Endothelial cell of umbilical vein (primary cell): ENCODE results near the gene NR4A3. TPM values are rescaled to one million over a fixed set of nuclear protein-coding genes. Genes with fewer than 3 reads are reported as not detected.

Experiments
- BruUV-seq: library from RNA; stranded (reverse); fragments of 400-500 nt; replicated peaks from 2 replicates; lab custom pipeline; 2021; lab: Mats Ljungman, UMichigan
- CTCF ChIA-PET: fragments of 300-600, 350-600 bp; sonication (Branson Sonifier 250); formaldehyde crosslinking; loops from one replicate; lab custom pipeline; 2021; ENCODE audit warnings: antibody characterized with exemption, inconsistent platforms; lab: Charles Lee
- POLR2A ChIA-PET: fragments of 300-600, 350-600 bp; sonication (Branson Sonifier 250); formaldehyde crosslinking; loops from one replicate; lab custom pipeline; 2021; ENCODE audit warnings: antibody characterized with exemption, inconsistent platforms; lab: Charles Lee
- DNase-seq: peaks from one replicate; pipeline ENCODE4 v3.0.0-alpha.2; 2011; ENCODE audit warnings: low read depth, low spot score
- FAIRE-seq: peaks from 2 replicates; lab custom pipeline; 2011; peaks lifted over from hg19 to GRCh38; lab: Jason Lieb, UNC
- H2AFZ ChIP-seq: 2 replicates; pipeline ENCODE4 v1.6.0; 2012; ENCODE audit warnings: low read depth, low read length, control low read depth, inconsistent platforms
- H3K27ac ChIP-seq: 2 replicates; pipeline ENCODE4 v1.5.1; 2011; ENCODE audit warnings: low read depth, mild to moderate bottlenecking, control low read depth, low read length, moderate library complexity; ENCODE audit not compliant: insufficient read depth
- H3K27me3 ChIP-seq, 2 experiments: 2 replicates each; pipeline versions ENCODE4 v1.6.0 to v1.6.1; 2011; ENCODE audit warnings: low read length in 2 of 2, mixed read lengths in 1 of 2; ENCODE audit not compliant: control insufficient read depth in 2 of 2, insufficient read depth in 2 of 2
- H3K36me3 ChIP-seq, 2 experiments: 2 replicates in 1 of 2; 3 replicates in 1 of 2; pipeline ENCODE4 v1.5.1; 2011; ENCODE audit warnings: low read length in 2 of 2, mild to moderate bottlenecking in 1 of 2, moderate library complexity in 1 of 2; ENCODE audit not compliant: control insufficient read depth in 2 of 2, insufficient read depth in 2 of 2; ENCODE audit errors: extremely low read depth in 1 of 2
- H3K4me1 ChIP-seq: 3 replicates; pipeline ENCODE4 v1.5.1; 2011; ENCODE audit warnings: mild to moderate bottlenecking, low read length; ENCODE audit not compliant: control insufficient read depth, insufficient read depth; ENCODE audit errors: extremely low read depth
- H3K4me2 ChIP-seq: 2 replicates; pipeline ENCODE4 v1.6.1; 2011; ENCODE audit warnings: low read length, control low read depth, mixed read lengths; ENCODE audit not compliant: insufficient read depth
- H3K4me3 ChIP-seq, 3 experiments: fragments of 200-600 bp in 1 of 3; sonication (generic), shearing (Covaris generic) in 1 of 3; replicated peaks in 1 of 3; 2 replicates each; pipeline ENCODE4 v1.5.1; 2011 to 2016; ENCODE audit warnings: control low read depth in 3 of 3, low read length in 3 of 3, mild to moderate bottlenecking in 2 of 3, inconsistent platforms in 1 of 3, low read depth in 1 of 3, moderate library complexity in 1 of 3; ENCODE audit not compliant: insufficient read depth in 1 of 3
- H3K79me2 ChIP-seq: 2 replicates; pipeline ENCODE4 v1.6.0; 2012; ENCODE audit warnings: low read length, inconsistent platforms; ENCODE audit not compliant: control insufficient read depth, insufficient read depth
- H3K9ac ChIP-seq: replicated peaks from 2 replicates; pipeline ENCODE3; 2011; ENCODE audit warnings: low read length, control low read depth; ENCODE audit not compliant: insufficient read depth; ENCODE audit errors: extremely low read depth
- H3K9me1 ChIP-seq: replicated peaks from 3 replicates; pipeline ENCODE4 v1.6.0; 2011; ENCODE audit warnings: mild to moderate bottlenecking, low read length; ENCODE audit not compliant: control insufficient read depth, insufficient read depth; ENCODE audit errors: extremely low read depth
- H3K9me3 ChIP-seq: replicated peaks from 2 replicates; pipeline ENCODE4 v1.5.1; 2012; ENCODE audit warnings: low read length, inconsistent platforms; ENCODE audit not compliant: control insufficient read depth, insufficient read depth
- H4K20me1 ChIP-seq: replicated peaks from 2 replicates; pipeline ENCODE3; 2011; ENCODE audit warnings: mild to moderate bottlenecking, low read length; ENCODE audit not compliant: control insufficient read depth, insufficient read depth; ENCODE audit errors: extremely low read depth
- CTCF ChIP-seq, 2 donors: IDR thresholded peaks; 1 replicate in 1 of 2; 2 replicates in 1 of 2; pipeline ENCODE4 v1.5.1; 2011; ENCODE audit warnings: low read length in 2 of 2, mild to moderate bottlenecking in 2 of 2, moderate library complexity in 2 of 2, control low read depth in 1 of 2, inconsistent platforms in 1 of 2, low read depth in 1 of 2; ENCODE audit not compliant: insufficient read depth in 1 of 2; ENCODE audit errors: extremely low read depth in 1 of 2
- EZH2 ChIP-seq: IDR thresholded peaks from 2 replicates; pipeline ENCODE4 v1.6.1; 2012; ENCODE audit warnings: borderline replicate concordance, low read depth, mild to moderate bottlenecking, moderate library complexity, low read length, inconsistent platforms; ENCODE audit not compliant: severe bottlenecking
- FOS ChIP-seq: IDR thresholded peaks from 2 replicates; pipeline ENCODE4 v1.6.1; 2011; ENCODE audit warnings: mild to moderate bottlenecking, low read length, moderate library complexity, borderline replicate concordance; ENCODE audit not compliant: insufficient read depth
- GATA2 ChIP-seq: IDR thresholded peaks from 2 replicates; pipeline ENCODE4 v1.7.0; 2011; ENCODE audit warnings: low read depth, mild to moderate bottlenecking, moderate library complexity, mixed read lengths, low read length; ENCODE audit not compliant: insufficient read length, insufficient read depth
- JUN ChIP-seq: IDR thresholded peaks from 2 replicates; pipeline ENCODE4 v1.6.1; 2011; ENCODE audit warnings: borderline replicate concordance, low read depth; ENCODE audit not compliant: insufficient read length, insufficient read depth
- MAX ChIP-seq: IDR thresholded peaks from 2 replicates; pipeline ENCODE4 v1.6.1; 2011; ENCODE audit not compliant: insufficient read depth, insufficient read length
- MYC ChIP-seq: IDR thresholded peaks from one replicate; pipeline ENCODE4 v1.6.1; 2011; ENCODE audit warnings: mild to moderate bottlenecking, low read depth, low read length
- POLR2A ChIP-seq: IDR thresholded peaks from 2 replicates; pipeline ENCODE4 v1.6.1; 2012; ENCODE audit warnings: low read depth, mild to moderate bottlenecking, control low read depth, low read length
- POLR2AphosphoS5 ChIP-seq: IDR thresholded peaks from 2 replicates; pipeline ENCODE4 v1.6.1; 2012; ENCODE audit warnings: low read depth, mild to moderate bottlenecking, control low read depth, low read length, moderate library complexity; ENCODE audit not compliant: insufficient read depth
- dilution Hi-C: fragments of 300-500 bp; cut with MboI; formaldehyde crosslinking; loops from one replicate; pipeline ENCODE4 v1.15.0; 2019; ENCODE audit warnings: low sequenced_read_pairs; ENCODE audit not compliant: extremely low pct_ligation_motif_present
- intact Hi-C: fragments of 100-400 bp; cut with micrococcal nuclease; formaldehyde crosslinking; loops from one replicate; pipeline ENCODE4 v1.10.0; 2022
- polyA plus RNA-seq, 4 experiments: library from polyadenylated mRNA; depleted of rRNA in 3 of 4; stranded (reverse) in 3 of 4; unstranded in 1 of 4; fragments of >200 nt; gene quantifications; 2 replicates each; pipeline versions ENCODE4 v1.2.1 to v1.2.3, GENCODE V29; 2011 to 2012; ENCODE audit warnings: missing spikeins in 1 of 4
- total RNA-seq: library from RNA; stranded (reverse); gene quantifications from 2 replicates; pipeline ENCODE4 v1.2.3, GENCODE V29; 2021

NR4A3 gene
- total and polyA plus RNA-seq, 2 donors (not counting 3 experiments of a cell fraction or from before 2014, with no cell fraction given), result 0.11 to 0.22 TPM

- Histone ChIP-seq H2AFZ (no peak overlapping the region), H3K79me2 (no peaks in the 10 kb centered on the region), H3K4me3 (no peak overlapping the region), H3K4me2 (no peak overlapping the region), H4K20me1 (no peaks in the 10 kb centered on the region), H3K27me3 (no peaks in the 10 kb centered on the region), H3K4me1 (no peaks in the 10 kb centered on the region), H3K9ac (no peak overlapping the region), H3K9me1 (no peaks in the 10 kb centered on the region), H3K27ac (no peak overlapping the region), H3K36me3 (no peaks in the 10 kb centered on the region), H3K9me3 (no peaks in the 10 kb centered on the region)
- POLR2A ChIA-PET, result no interaction called here
- CTCF ChIA-PET, result interaction anchor here (0.9 kb wide), 1 partner anchor 10 kb away, joined by 3 read pairs; no protein-coding TSS in a partner anchor
- dilution Hi-C loops, result no loop called here
- FAIRE-seq (no peak), DNase-seq (no peak)
- TF ChIP-seq POLR2AphosphoS5 (no peak), EZH2 (no peak), FOS (no peak), MAX (no peak), CTCF (IDR thresholded peaks at IDR 0.05; ENCODE audit: extremely low read depth in 1 of 2, insufficient read depth in 1 of 2, low read depth in 1 of 2, low read length in 2 of 2) (no peak), MYC (no peak), JUN (no peak), GATA2 (no peak), POLR2A (no peak)
- BruUV-seq, result no TSS peak
- intact Hi-C loops, result no loop called here
Observed at GRCh38 chr9:99873531-99873930, 51.8 kb downstream of the NR4A3 start.
